Activated gamma-delta T cell (primary cell): ENCODE data around the gene CDH2.

Experiments used
- DNase-seq: peaks from one replicate; lab custom pipeline; 2025; lab: John Stamatoyannopoulos, UW

CDH2 gene

DNA sequence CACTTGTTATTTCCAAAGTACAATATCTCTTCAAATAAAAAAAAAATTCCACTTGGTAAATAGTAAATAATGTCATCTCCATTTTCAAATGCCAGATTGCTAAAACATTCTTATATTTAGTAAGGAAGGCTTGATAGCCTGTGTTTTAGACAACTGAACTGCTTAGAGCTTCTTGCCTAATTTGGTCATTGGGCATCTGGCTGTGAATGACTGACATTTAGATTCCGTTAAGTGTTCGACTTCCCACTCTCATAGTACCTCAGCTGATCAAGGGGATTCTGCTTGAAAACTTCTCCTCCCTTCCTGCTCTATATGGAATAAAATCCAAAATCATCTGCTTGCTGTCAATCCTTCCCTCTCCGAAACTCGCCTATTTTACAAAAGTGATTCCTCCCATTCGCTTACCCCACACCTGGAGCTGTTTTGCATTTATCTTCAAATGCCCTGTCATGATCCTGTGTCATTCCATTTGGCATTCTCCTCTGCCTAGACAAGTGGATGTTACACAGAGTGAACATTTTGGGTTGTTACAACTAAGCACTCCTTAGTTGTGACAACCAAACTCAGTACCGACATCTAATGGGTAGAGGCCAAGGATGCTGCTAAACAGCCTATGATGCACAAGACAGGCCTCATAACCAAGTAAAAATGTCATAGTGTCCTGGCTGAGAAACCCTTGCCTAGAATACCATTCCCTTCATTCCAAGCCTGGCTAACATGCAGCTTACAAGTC is 181.0 kb downstream of the CDH2 start:
- DNase-seq: no peak

DNA sequence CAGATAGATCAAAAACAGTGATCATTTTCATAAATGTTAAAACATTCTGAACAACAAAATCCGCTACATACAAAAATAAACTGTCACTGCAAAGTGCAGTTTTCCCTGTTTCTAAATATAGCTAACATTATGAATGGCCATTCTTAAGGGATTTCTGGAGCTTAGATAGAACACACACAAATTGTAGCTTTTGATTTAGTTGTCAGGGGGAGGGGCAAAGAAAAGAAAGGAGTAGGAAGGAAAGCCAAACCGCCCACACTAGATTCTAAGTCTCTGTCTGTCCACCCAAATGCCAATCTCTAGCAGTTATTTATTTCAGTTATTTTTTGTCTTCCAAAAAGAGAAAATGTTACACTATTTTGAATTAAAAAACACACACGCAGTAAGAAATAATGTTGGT is 182.4 kb downstream of the CDH2 start:
- no peak for DNase-seq

DNA sequence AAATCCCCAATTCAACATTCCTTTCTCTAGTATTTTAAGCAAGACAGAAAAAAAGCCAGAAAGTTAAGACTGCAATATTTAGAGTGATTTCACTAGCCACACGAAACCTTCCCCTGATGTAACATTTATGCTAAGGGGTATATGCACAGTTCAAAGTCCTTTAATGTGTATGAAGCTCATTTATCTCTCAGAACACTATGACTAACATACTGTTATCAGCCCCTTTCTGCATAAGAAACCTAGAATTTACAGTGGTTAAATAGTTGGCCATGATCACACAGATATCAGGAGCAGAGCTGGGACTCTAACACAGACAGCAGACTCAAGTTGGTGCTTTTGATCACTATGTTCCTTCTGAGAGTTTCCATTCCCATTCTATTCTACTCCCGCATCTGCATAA is 185.5 kb downstream of the CDH2 start:
- no peak for DNase-seq

GRCh38 chr18:27985832-27986231 is 191.1 kb downstream of the CDH2 start:
- DNase-seq: no peak

DNA sequence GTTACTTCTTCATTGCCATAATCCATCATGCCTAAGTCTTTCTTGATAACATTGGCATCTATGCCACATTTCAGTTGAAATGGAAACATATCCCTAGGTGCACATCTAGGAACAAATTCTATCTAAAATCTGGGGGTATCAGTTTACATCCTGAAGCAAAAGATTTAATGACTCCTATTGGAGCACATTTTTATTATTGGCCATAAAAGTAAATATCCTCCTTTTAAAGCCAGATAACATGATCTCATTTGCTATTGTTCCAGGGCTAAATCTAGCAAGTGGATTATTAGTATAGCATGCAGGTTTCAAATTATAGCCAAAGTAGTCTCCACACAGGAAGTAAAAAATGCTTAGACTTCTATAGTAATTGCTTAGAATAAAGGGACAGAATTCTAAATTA is 193.2 kb downstream of the CDH2 start:
- no peak for DNase-seq

GRCh38 chr18:27976806-27977408 is 200.0 kb downstream of the CDH2 start:
- DNase-seq: no peak

- DNase-seq: no peak
These were observed 206.6 kb downstream of the CDH2 start for GRCh38 chr18:27970321-27970720.

DNA sequence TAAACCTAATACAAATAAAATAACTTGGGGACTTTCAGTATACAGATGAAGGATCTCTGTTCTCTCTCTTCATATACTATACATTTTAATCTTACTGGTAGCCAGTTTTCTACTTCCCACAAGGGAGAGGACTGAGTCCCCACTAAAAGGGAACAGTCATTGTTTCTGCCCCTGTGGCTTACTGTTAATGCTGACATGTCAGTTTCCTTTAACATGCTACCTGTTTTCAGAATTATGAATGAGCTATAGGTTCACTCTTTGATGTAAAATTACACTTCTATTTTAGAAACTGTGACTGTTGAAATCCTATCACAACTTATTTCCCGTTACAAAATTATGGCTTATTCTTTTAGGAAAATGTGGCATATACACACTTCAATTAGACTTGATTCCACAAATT is 207.7 kb downstream of the CDH2 start:
- no peak for DNase-seq

DNA sequence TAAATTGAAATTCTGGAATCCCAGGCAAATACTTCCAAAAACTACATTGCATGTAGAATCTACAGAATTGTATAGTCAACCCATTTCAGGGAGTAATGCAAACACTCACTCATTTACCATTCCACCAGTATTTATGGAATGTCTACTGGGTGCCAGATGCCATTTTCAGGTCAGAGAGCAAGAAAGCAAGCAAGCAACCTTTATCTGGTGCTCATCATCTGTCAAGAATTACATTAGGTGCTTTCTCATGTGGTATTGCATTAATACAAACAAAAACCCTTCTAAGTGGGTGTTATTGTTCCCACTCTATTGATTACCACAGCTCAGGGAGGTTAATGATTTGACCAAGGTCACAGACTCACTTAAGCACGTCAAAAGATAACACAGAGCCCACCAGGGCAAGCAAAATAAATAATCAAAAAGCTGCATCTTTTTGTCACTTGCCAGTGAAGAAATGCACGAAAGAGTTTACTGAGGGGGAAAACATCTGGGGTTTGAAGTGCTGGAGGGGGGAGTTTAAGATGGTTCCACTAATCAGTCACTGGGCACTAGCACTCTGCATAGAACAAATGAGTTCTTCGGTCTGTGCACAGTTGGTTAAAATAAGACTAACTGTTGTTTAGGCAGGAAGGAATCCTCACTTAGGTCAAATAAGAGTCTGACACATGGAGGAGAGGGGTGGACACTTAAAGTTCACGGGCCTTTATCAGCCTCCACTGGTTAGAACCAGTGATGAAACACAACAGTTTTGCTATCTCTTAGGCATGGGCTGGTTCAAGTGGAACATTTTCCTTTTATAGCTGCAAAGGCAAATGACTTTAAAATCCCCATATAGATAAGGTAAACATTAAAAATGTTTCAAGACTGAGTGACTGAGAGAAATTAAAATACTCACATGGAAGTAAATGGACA is 208.8 kb downstream of the CDH2 start:
- no peak for DNase-seq

DNA sequence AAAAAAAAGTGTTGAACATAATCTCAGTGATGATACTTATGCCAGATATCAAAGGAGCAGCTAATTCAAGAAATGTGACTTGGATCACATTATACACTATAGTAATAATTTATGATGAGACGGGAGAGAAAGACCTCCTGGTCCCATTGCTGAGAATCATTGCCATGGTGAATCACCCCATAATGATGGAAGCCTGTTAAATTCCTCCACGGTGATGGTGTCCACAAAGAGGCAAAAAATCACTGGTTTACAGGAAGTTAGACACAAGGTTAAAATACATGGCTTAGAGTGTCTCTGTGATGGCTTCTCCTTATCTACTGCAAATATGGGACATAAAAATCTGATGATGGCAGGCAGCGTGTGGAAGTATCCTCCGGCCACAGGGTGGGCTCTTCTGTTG is 210.0 kb downstream of the CDH2 start:
- no peak for DNase-seq

DNA sequence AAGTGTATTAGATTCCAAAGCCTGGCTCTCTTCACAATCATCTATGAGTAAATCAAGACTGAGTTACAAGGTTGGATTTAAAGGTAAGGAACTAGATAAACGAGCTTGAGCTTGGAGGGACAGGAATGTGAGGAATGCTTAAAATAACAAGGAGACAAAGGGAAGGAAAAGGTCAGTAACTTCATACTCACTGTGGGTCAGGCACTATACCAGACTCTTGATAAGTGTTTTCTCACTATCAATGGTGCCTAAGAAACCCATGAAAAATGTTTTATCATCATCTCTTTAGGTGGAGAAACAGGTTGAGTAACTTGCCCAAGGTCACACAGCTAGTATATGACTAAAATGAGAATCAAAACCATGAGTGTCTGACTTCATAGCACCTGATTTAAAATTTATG is 212.1 kb downstream of the CDH2 start:
- DNase-seq: no peak

- DNase-seq: no peak
These were observed 217.8 kb downstream of the CDH2 start for GRCh38 chr18:27959101-27959500.

GRCh38 chr18:27956001-27956640 is 220.8 kb downstream of the CDH2 start:
- DNase-seq: no peak

- DNase-seq: no peak
These were observed 222.7 kb downstream of the CDH2 start for GRCh38 chr18:27954226-27954625.

- no peak for DNase-seq
These were observed 224.2 kb downstream of the CDH2 start for GRCh38 chr18:27952741-27953140.

- no peak for DNase-seq
These were observed 226.2 kb downstream of the CDH2 start for GRCh38 chr18:27950648-27951228.

DNA sequence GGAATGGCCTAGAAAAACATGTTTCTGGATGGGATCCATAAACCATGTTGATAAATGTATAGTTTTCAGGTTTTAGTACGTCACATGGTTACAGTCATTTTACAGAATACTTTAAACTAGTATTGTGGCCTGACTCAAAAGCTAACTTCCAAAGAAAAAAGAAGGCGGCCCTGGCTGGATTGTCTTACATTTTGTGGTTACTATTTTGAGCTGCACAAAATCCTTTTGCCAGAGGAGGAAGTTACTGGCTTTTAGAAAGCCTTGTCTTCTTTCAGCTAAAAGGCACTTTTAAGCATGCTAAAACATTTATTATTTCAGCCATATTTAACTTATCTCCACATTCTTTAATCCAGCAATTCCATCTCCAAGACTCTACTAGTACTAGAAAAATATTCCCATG is 227.9 kb downstream of the CDH2 start:
- DNase-seq: no peak

- no peak for DNase-seq
These were observed 234.2 kb downstream of the CDH2 start for GRCh38 chr18:27942706-27943105.

DNA sequence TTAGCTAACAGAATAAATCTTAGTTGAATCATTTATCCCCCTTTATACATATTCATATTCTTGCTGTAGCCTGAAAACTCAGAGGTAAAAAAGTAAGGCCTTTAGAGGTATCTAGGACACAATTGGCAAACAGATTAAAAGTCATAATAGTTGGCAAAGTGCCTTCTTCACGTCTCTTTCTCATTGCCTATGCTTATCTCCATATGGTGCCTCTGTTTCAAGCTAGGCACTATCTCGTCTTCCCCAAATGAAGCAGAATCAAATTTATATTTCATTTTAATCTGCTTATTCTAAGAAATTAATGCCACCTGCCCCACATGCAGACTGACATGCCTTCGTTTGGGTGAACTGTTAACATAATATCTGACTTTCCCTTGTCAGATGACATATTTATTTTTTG is 245.4 kb downstream of the CDH2 start:
- DNase-seq: no peak

- no peak for DNase-seq
These were observed 254.2 kb downstream of the CDH2 start for GRCh38 chr18:27922780-27923179.

DNA sequence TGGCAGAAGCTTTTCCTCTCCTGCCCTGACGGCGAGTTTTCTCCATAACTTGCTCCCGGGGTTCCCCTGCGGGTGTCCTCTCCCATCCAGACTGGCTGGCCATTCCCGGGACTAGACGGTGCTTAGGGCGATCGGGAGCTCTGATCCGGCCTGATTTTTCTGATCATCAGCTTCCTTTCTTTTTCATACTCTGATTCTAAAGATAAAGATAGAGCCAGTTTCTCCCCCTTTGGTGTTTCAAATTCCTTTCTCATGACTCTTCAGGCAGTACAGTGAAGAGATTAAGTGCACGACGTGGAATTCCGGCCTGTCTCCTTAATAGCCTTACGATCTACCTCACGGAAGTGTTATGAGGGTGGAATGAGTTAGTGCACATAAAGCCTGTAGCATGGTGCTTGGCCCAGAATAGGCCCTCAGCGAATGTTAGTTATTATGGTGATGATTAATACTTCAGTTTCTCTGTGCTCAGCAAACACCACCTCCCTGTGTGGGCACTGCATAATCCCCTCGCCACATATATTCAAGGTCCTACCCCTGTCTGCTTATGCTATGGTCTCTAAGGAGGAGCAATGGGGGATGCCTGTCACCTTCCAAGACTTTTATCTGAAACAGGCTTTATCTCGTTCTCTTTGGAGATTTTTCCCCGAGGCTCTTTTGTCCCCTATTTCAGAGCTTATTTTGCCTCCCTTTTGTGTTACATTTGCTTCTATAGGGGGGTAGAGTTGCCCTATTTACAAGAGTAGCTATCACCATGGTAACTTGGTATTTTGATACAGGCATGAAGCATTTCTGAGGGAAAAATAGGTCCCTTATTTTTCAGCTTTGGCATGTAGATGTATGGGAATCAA is 254.8 kb downstream of the CDH2 start:
- DNase-seq: no peak
